Measurements from ENCODE around the gene MRPL10.
A peak's percentile ranks its signal among the peaks of the same experiment; 100 is the strongest.

MRPL10 gene

GRCh38 chr17:47847341-47848197, 16.2 kb upstream of the MRPL10 start:
- no peak overlapping the region for H3K27ac ChIP-seq (replicated peaks)
- H3K4me3 ChIP-seq (replicated peaks; ENCODE audit: insufficient read depth, low read length), result no peak overlapping the region
- H3K27me3 ChIP-seq (ENCODE audit: insufficient read depth, poor library complexity, severe bottlenecking), result peaks cover 68% of the 10 kb centered on the region
- TF ChIP-seq, protein P1, sequence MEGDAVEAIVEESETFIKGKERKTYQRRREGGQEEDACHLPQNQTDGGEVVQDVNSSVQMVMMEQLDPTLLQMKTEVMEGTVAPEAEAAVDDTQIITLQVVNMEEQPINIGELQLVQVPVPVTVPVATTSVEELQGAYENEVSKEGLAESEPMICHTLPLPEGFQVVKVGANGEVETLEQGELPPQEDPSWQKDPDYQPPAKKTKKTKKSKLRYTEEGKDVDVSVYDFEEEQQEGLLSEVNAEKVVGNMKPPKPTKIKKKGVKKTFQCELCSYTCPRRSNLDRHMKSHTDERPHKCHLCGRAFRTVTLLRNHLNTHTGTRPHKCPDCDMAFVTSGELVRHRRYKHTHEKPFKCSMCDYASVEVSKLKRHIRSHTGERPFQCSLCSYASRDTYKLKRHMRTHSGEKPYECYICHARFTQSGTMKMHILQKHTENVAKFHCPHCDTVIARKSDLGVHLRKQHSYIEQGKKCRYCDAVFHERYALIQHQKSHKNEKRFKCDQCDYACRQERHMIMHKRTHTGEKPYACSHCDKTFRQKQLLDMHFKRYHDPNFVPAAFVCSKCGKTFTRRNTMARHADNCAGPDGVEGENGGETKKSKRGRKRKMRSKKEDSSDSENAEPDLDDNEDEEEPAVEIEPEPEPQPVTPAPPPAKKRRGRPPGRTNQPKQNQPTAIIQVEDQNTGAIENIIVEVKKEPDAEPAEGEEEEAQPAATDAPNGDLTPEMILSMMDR (IDR thresholded peaks at IDR 0.05; ENCODE audit: insufficient read depth, low read length), result peak; percentile 29
- TF ChIP-seq REST (IDR thresholded peaks at IDR 0.05; ENCODE audit: insufficient replicate concordance, low read depth), result no peak
- DNase-seq (ENCODE audit: low read depth in 1 of 2, low spot score in 1 of 2), result peak in 1 of 2 experiments; percentile 22

DNA sequence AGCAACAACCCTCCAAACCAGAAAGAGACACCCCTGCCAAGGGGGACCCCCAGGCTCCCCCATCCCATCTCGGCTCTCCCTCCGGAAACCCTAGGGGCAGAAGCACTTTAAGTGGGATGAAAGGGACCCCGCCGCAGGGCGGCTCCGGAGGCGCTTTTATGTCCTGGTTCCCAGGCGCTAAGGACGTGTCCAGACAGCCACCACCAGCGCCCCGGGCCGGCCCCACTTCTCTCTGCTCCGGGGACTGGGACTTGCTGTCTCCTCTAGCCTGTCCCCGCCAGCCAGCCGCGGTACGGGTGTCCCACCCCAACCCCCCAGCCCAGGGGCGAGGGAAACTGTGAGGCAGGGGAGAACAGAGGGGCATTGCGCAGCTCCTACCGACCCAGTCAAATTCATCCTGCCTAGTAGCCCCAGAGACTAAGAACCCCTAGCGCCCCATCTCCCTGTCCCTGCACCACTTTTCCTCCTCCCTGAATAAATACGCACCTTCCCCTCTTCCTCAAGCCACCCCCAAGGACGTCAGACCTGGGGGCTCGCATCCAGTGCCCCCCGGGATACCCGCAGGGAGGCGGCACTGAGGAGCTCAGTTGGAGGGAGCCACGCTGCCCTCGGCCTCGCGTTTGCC, 15.5 kb upstream of the MRPL10 start:
- no peak overlapping the region for H3K27ac ChIP-seq (replicated peaks)
- TF ChIP-seq, protein P1 (IDR thresholded peaks at IDR 0.05; ENCODE audit: insufficient read depth, low read length), result no peak
- no peak for TF ChIP-seq GABPA (IDR thresholded peaks at IDR 0.05; ENCODE audit: low read depth)
- TF ChIP-seq SPI1 (IDR thresholded peaks at IDR 0.05; ENCODE audit: borderline replicate concordance, low read depth), result no peak
- no peak for TF ChIP-seq REST (IDR thresholded peaks at IDR 0.05; ENCODE audit: insufficient replicate concordance, low read depth)
- no peak for TF ChIP-seq POLR2AphosphoS5 (IDR thresholded peaks at IDR 0.05; ENCODE audit: low read depth)
- no peak overlapping the region for H3K4me3 ChIP-seq (replicated peaks; ENCODE audit: insufficient read depth, low read length)
- no peak for DNase-seq (ENCODE audit: low read depth in 1 of 2, low spot score in 1 of 2)
- peaks cover 60% of the 10 kb centered on the region for H3K27me3 ChIP-seq (ENCODE audit: insufficient read depth, poor library complexity, severe bottlenecking)

DNA sequence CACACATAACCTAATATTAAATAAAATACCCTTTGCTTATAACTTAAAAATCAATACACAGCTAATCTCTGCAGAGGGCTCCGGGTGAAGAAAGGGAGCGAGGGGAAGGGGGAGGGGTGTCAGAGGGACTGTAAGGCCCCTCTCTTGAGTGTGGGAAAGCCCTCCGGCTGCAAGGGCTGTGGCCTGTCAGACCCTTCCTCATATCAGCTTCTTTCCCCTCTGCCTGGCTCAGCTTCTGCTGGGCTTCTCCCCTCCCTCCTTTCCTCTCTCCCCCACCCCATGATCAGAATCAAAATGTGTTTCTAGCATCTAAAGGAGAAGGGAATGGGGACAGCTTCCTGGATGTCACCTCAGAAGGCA, 14.4 kb upstream of the MRPL10 start:
- peaks cover 49% of the 10 kb centered on the region for H3K27me3 ChIP-seq (ENCODE audit: insufficient read depth, poor library complexity, severe bottlenecking)
- DNase-seq (ENCODE audit: low read depth in 1 of 2, low spot score in 1 of 2), result no peak
- no peak overlapping the region for H3K4me3 ChIP-seq (replicated peaks; ENCODE audit: insufficient read depth, low read length)
- no peak overlapping the region for H3K27ac ChIP-seq (replicated peaks)
- no peak for TF ChIP-seq REST (IDR thresholded peaks at IDR 0.05; ENCODE audit: insufficient replicate concordance, low read depth)
- no peak for TF ChIP-seq SPI1 (IDR thresholded peaks at IDR 0.05; ENCODE audit: borderline replicate concordance, low read depth)
- TF ChIP-seq GABPA (IDR thresholded peaks at IDR 0.05; ENCODE audit: low read depth), result no peak
- TF ChIP-seq POLR2AphosphoS5 (IDR thresholded peaks at IDR 0.05; ENCODE audit: low read depth), result no peak
- TF ChIP-seq, protein P1 (IDR thresholded peaks at IDR 0.05; ENCODE audit: insufficient read depth, low read length), result no peak
